HL-60/S4 treated with retinoic acid at 250 ng/mL for 4 days and 3 days (cell line): Measurements from ENCODE around the gene EIF4ENIF1.
"Not testable (repeated sequence)": the region's sequence is repeated elsewhere in the genome, so short reads cannot be mapped to it uniquely, and the experiment has no call there.

Experiments
- in situ Hi-C: fragments of 300-500 bp; cut with MboI; formaldehyde crosslinking; loops from 2 replicates; pipeline ENCODE4 v1.7.0; 2022; ENCODE audit warnings: low sequenced_read_pairs

Gene EIF4ENIF1

DNA sequence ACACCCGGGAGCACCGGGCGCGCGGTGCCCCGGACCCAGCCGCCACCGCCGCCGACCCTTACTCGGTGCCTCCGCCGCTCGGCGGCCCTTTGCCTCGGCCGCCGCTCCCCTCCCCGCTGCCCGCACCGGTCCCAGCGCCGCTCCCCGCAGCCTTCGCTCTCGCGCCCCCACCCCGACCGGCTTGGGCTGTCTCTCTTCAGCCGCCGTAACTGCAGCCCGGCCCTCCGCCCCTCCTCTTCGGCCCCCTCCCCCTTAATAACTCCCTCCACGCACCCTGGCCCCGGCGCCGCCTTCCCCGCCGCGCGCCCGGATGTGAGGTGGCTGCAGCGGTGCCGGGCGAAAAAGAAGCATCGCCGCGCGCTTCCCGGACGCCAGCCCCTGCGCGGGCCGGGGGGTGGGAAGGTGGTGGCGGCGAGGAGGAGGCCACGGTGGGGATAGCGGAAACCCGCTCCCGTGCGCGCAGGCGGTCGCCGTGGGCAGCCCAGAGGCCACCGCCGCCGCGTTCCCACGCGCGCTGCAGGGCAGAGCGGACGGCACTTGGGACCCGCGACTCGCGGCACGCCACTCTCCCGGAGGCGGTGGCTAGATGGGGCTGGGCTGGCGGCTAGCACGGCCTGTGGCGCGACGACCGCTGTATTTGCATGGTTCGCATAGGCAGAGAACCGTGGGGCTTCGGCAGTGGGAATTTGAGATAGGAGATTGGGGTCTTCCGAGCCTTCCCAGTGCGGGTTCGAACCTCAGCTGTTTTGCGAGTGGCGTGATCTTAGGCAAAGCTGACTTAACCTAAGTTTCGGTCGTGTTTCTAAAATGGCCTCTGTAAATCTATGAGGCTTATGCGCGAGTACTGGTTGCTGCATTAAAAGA is at the start of gene EIF4ENIF1:
TSS of gene EIF4ENIF1 (minus strand) at position 211 of the 864 bp plus-strand sequence. CDS start 1,124 bp downstream, outside the sequence.
- in situ Hi-C loops, result no loop called here

- in situ Hi-C loops, result no loop called here
Observed at GRCh38 chr22:31538815-31539214, 49.2 kb upstream of the EIF4ENIF1 start.

- in situ Hi-C loops, result no loop called here
Observed at GRCh38 chr22:31537019-31537535, 47.4 kb upstream of the EIF4ENIF1 start.

GRCh38 chr22:31533374-31533773 is 43.7 kb upstream of the EIF4ENIF1 start:
- in situ Hi-C loops, result no loop called here

DNA sequence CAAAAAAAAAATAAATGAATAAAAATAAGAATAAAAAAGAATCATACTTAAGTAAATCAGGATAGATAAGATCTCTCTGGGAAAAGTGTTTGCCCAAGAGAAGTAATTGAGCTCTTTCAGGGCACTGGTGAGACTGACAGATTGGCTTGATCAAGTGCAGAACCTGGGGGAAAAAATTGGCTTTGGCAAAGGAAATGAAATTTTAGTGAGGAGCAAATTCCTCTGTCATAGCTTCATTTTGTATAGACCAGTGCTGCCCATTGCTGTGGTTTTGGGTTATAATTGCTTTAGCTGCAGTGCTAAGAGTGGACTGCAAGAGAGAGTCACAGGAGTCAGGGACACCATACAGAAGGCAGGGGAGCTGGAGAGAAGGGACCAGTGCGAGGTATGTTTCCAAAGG is 42.4 kb upstream of the EIF4ENIF1 start:
- in situ Hi-C loops, result no loop called here

DNA sequence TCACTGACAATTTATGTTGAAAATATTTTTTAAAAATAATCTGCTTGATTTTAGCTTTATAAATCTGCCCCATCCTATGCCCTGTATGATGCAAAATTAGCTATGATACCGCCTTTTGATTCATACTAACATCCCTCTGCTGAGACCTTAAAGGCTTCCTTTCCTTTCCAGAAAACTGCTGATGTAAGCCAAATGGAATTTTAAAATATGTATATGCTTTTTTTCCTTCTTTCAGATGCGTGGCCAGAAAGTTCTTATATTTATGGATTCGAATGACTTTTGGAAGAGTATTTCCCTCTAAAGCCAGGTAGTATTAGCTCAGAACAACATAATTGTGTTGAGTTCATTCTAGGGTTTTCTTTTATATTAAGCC is 41.2 kb upstream of the EIF4ENIF1 start:
- in situ Hi-C loops, result no loop called here

DNA sequence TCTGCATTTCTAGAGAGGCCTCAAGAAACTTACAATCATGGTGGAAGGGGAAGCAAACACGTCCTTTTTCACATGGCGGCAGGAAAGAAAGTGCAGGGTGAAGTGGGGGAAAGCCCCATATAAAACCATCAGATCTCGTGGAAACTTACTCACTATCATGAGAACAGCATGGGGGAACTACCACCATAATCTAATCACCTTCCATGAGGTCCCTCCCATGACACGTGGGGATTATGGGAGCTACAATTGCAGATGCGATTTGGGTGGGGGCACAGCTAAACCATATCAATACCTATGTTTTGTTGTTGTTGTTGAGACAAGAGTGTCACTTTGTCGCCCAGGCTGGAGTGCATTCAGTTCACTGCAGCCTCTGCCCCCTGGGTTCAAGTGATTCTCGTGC is 36.6 kb upstream of the EIF4ENIF1 start:
- in situ Hi-C loops, result no loop called here

DNA sequence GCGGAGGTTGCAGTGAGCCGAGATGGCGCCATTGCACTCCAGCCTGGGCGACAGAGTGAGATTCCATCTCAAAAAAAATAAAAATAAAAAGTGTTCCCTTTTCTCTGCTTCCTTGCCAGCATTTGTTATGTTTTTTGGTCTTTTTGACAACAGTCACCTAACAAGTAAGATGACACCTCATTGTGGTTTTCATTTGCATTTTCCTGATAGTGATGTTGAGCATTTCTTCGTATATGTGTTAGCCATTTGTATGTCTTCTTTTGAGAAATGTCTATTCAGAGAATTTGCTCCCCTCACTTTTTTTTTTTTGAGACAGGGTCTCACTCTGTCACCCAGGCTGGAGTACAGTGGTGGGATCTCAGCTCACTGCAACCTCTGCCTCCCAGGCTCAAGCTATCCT is 34.5 kb upstream of the EIF4ENIF1 start:
- in situ Hi-C loops, result not testable (repeated sequence)

- in situ Hi-C loops, result no loop called here
Observed at GRCh38 chr22:31520051-31520450, 30.4 kb upstream of the EIF4ENIF1 start.

DNA sequence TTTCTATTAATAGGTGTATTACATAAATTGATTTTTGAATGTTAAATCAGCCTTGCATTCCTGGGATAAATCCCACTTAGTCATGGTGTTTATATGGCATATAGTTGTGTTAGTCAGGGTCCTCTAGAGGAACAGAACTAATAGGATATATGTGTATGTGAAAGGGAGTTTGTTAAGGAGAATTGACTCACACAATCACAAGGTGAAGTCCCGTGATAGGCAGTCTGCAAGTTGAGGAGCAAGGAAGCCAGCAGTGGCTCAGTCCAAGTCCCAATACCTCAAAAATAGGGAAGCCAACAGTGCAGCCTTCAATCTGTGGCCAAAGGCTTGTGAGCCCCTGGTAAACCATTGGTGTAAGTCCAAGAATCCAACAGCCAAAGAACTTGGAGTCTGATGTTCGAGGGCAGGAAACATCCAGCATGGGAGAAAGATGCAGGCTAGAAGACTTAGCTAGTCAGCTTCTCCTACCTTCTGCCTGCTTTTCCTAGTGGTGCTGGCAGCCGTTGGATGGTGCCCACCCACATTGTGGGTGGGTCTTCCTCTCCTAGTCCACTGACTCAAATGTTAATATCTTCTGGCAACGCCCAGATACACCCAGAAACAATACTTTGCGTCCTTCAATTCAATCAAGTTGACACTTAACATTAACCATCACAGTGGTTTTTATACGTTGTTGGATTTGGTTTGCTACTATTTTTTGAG is 19.6 kb upstream of the EIF4ENIF1 start:
- in situ Hi-C loops, result no loop called here

GRCh38 chr22:31508536-31508935 is 18.9 kb upstream of the EIF4ENIF1 start:
- in situ Hi-C loops, result no loop called here

- in situ Hi-C loops, result not testable (repeated sequence)
Observed at GRCh38 chr22:31507517-31507916, 17.9 kb upstream of the EIF4ENIF1 start.

GRCh38 chr22:31504282-31504681 is 14.6 kb upstream of the EIF4ENIF1 start:
- in situ Hi-C loops, result no loop called here

- in situ Hi-C loops, result no loop called here
Observed at GRCh38 chr22:31503211-31503964, 13.7 kb upstream of the EIF4ENIF1 start.

DNA sequence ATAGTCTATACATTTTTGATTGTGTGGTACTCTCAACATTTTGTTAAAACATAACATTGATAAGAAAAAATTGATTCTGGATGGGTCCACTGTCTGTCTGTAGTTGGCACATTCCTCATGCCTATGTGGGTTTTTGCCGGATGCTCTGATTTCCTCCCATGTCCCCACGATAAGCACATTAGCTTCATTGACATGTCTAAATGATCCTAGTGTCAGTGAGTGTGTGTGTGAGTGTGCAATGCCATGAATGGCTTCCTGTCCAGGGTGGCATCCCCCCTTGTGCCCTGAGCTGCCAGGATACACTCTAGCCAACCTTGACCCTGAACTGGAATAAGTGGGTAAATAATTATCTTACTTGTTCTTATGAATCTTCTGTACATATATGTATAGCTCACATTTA is 12.1 kb upstream of the EIF4ENIF1 start:
- in situ Hi-C loops, result no loop called here

DNA sequence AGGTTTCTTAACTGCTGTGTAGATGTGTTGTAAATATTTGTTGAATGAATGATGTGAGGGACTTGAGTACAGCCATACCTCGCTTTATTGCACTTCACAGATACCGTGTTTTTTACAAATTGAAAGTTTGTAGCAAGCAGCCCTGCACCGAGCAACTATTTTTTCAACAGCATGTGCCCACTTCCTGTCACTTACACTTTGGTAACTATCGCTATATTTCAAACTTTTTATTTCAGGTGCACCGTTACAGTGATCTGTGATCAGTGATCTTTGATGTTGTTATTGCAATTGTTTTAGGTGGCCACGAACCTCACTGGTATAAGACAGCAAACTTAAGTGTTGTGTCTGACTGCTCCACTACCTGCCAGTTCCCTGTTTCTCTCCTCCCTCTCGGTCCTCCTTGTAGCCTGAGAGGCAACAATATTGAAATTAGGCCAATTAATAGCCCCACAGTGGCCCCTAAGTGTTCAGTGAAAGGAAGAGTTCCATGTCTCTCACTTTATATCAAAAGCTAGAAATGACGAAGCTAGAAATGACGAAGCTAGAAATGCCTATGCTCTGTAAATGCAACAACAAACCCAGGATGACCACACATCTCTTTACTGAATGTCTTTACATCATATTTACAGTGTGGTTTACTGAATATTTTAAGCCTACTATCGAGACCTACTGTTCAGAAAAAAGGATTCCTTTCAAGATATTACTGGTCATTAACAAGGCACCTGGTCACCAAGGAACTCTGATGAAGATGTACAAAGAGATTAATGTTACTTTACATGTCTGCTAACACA is 7.7 kb upstream of the EIF4ENIF1 start:
- in situ Hi-C loops, result no loop called here

GRCh38 chr22:31496735-31497146 is 7.1 kb upstream of the EIF4ENIF1 start:
- in situ Hi-C loops, result no loop called here

- in situ Hi-C loops, result no loop called here
Observed at GRCh38 chr22:31496007-31496734, 6.5 kb upstream of the EIF4ENIF1 start, which contains the start of gene SFI1. TSS of gene SFI1 (plus strand) at chr22:31496536. CDS start at chr22:31508285, 11,749 bp downstream.

- in situ Hi-C loops, result no loop called here
Observed at GRCh38 chr22:31495343-31495742, 5.7 kb upstream of the EIF4ENIF1 start.

GRCh38 chr22:31493355-31493754 is 3.7 kb upstream of the EIF4ENIF1 start:
- in situ Hi-C loops, result not testable (repeated sequence)
